Endodermal cell (in vitro differentiated cells): ENCODE measurements around the gene SUPT3H. TPM values are rescaled to one million over a fixed set of nuclear protein-coding genes. Genes with fewer than 3 reads are reported as not detected.

Experiments used
- DNase-seq: peaks from one replicate; pipeline ENCODE4 v3.0.0-alpha.2; 2017
- H3K27ac ChIP-seq: 2 replicates; pipeline ENCODE4 v1.5.1; 2013; ENCODE audit warnings: mild to moderate bottlenecking, low read depth, low read length, moderate library complexity
- H3K27me3 ChIP-seq: 2 replicates; pipeline ENCODE4 v1.6.1; 2013; ENCODE audit warnings: mild to moderate bottlenecking, low read length, moderate library complexity; ENCODE audit not compliant: insufficient read depth, control insufficient read depth, poor library complexity, severe bottlenecking
- H3K36me3 ChIP-seq: 2 replicates; pipeline ENCODE4 v1.7.0; 2013; ENCODE audit warnings: mild to moderate bottlenecking, low read length, moderate library complexity; ENCODE audit not compliant: control insufficient read depth, insufficient read depth
- H3K4me1 ChIP-seq: one replicate; pipeline ENCODE4 v1.7.0; 2013; ENCODE audit warnings: low read length; ENCODE audit not compliant: control insufficient read depth, insufficient read depth
- H3K4me3 ChIP-seq: 2 replicates; pipeline ENCODE4 v1.5.1; 2013; ENCODE audit warnings: mild to moderate bottlenecking, low read length, moderate library complexity
- H3K9ac ChIP-seq: 2 replicates; pipeline ENCODE4 v1.6.1; 2013; ENCODE audit warnings: mild to moderate bottlenecking, low read length, moderate library complexity; ENCODE audit not compliant: poor library complexity, severe bottlenecking; ENCODE audit errors: extremely low read depth
- H3K9me3 ChIP-seq: 2 replicates; pipeline ENCODE4 v1.6.1; 2013; ENCODE audit warnings: mild to moderate bottlenecking, low read length, moderate library complexity; ENCODE audit not compliant: control insufficient read depth
- H3K27ac Mint-ChIP-seq: 2 replicates; pipeline ENCODE4 v1.8.0; 2020; ENCODE audit warnings: mixed read lengths
- H3K27me3 Mint-ChIP-seq: 2 replicates; pipeline ENCODE4 v1.8.0; 2021; ENCODE audit warnings: mild to moderate bottlenecking, mixed read lengths; ENCODE audit not compliant: insufficient read depth
- H3K36me3 Mint-ChIP-seq: 2 replicates; pipeline ENCODE4 v1.8.0; 2020; ENCODE audit warnings: low read depth, mixed read lengths
- H3K4me1 Mint-ChIP-seq: 2 replicates; pipeline ENCODE4 v1.8.0; 2020; ENCODE audit warnings: mixed read lengths
- H3K4me3 Mint-ChIP-seq: 2 replicates; pipeline ENCODE4 v1.8.0; 2020; ENCODE audit warnings: mild to moderate bottlenecking, moderate library complexity, mixed read lengths
- H3K9me3 Mint-ChIP-seq: 2 replicates; pipeline ENCODE4 v1.8.0; 2020; ENCODE audit warnings: mild to moderate bottlenecking, mixed read lengths
- CTCF ChIP-seq: fragments of 200-600 bp; sonication (generic); conservative IDR thresholded peaks from 2 replicates; pipeline ENCODE4 v1.5.0; 2021; ENCODE audit warnings: antibody characterized with exemption, mild to moderate bottlenecking
- WGBS, 2 experiments: methylation state at CpG; one replicate each; pipeline versions ENCODE4 v1.1.5 to v1.1.7; 2013; ENCODE audit warnings: missing lambda C conversion rate in 2 of 2, mixed read lengths in 1 of 2; ENCODE audit not compliant: insufficient coverage in 1 of 2, insufficient read length in 1 of 2; 5-methylcytosine and 5-hydroxymethylcytosine counted together
- total RNA-seq, 2 donors: library from RNA; stranded (reverse); fragmentation: NEBNext Ultra II Directional in 1 of 2; extraction: Animal tissue kit (Norgen Biotek cat#: 25700) in 1 of 2; gene quantifications; 2 replicates in 1 of 2; 3 replicates in 1 of 2; pipeline ENCODE4 v1.2.1, GENCODE V29; 2021

Gene SUPT3H
- total RNA-seq, 2 donors from 2014 or later: 32.4 to 34.7 TPM

GRCh38 chr6:44824567-44824966, 553.2 kb downstream of the SUPT3H start:
- no peak overlapping the region for H3K27ac ChIP-seq
- H3K4me3 ChIP-seq: no peak overlapping the region
- no peak for DNase-seq
- no peaks in the 10 kb centered on the region for H3K36me3 ChIP-seq
- Mint-ChIP-seq H3K27ac (peak overlapping the region; percentile 65), H3K9me3 (no peaks in the 10 kb centered on the region), H3K4me3 (no peak overlapping the region), H3K27me3 (no peaks in the 10 kb centered on the region), H3K4me1 (peaks cover 8% of the 10 kb centered on the region), H3K36me3 (no peaks in the 10 kb centered on the region)
- H3K27me3 ChIP-seq: no peaks in the 10 kb centered on the region
- no peaks in the 10 kb centered on the region for H3K9me3 ChIP-seq
- H3K4me1 ChIP-seq: no peaks in the 10 kb centered on the region
- no peak overlapping the region for H3K9ac ChIP-seq
- no peak for TF ChIP-seq CTCF

GRCh38 chr6:44820759-44821158, 557.0 kb downstream of the SUPT3H start:
- no peak overlapping the region for H3K4me3 Mint-ChIP-seq
- no peak for DNase-seq
- no peaks in the 10 kb centered on the region for H3K27me3 Mint-ChIP-seq
- Histone ChIP-seq H3K27me3 (no peaks in the 10 kb centered on the region), H3K36me3 (no peaks in the 10 kb centered on the region), H3K27ac (no peak overlapping the region), H3K9ac (no peak overlapping the region), H3K4me3 (no peak overlapping the region), H3K4me1 (no peaks in the 10 kb centered on the region), H3K9me3 (peaks cover 9% of the 10 kb centered on the region)
- TF ChIP-seq CTCF: no peak
- H3K27ac Mint-ChIP-seq: no peak overlapping the region
- H3K36me3 Mint-ChIP-seq: peaks cover 2% of the 10 kb centered on the region
- H3K9me3 Mint-ChIP-seq: no peaks in the 10 kb centered on the region
- WGBS, 2 experiments: 91 to 100% methylated on average over 1 to 3 of the region's 3 CpGs
- H3K4me1 Mint-ChIP-seq: no peaks in the 10 kb centered on the region

GRCh38 chr6:44820321-44820720, 557.4 kb downstream of the SUPT3H start:
- H3K9ac ChIP-seq: no peak overlapping the region
- DNase-seq: no peak
- Mint-ChIP-seq H3K36me3 (peaks cover 2% of the 10 kb centered on the region), H3K9me3 (no peaks in the 10 kb centered on the region), H3K27me3 (no peaks in the 10 kb centered on the region), H3K4me3 (no peak overlapping the region), H3K27ac (no peak overlapping the region), H3K4me1 (no peaks in the 10 kb centered on the region)
- WGBS, 2 experiments: 95 to 100% methylated on average over 1 to 2 of the region's 2 CpGs
- peaks cover 9% of the 10 kb centered on the region for H3K9me3 ChIP-seq
- no peaks in the 10 kb centered on the region for H3K4me1 ChIP-seq
- no peaks in the 10 kb centered on the region for H3K27me3 ChIP-seq
- no peak overlapping the region for H3K27ac ChIP-seq
- no peak for TF ChIP-seq CTCF
- H3K36me3 ChIP-seq: no peaks in the 10 kb centered on the region
- H3K4me3 ChIP-seq: no peak overlapping the region
